Mesenchymal stem cell (in vitro differentiated cells and primary cell): Measurements from ENCODE around the gene ZNF267.
"Not testable (repeated sequence)": the region's sequence is repeated elsewhere in the genome, so short reads cannot be mapped to it uniquely, and the experiment has no call there.

Source experiments
- DNase-seq: peaks from one replicate; pipeline ENCODE4 v3.0.0-alpha.2; 2013
- H2AFZ ChIP-seq: one replicate; pipeline ENCODE4 v1.6.1; 2013; ENCODE audit warnings: low read depth, mild to moderate bottlenecking, control low read depth, inconsistent platforms, low read length, moderate library complexity
- H2AK5ac ChIP-seq: 2 replicates; pipeline ENCODE4 v1.6.1; 2013; ENCODE audit warnings: low read length, moderate library complexity, mild to moderate bottlenecking, inconsistent platforms; ENCODE audit not compliant: severe bottlenecking
- H2BK120ac ChIP-seq: one replicate; pipeline ENCODE4 v1.6.1; 2013; ENCODE audit warnings: low read depth, mild to moderate bottlenecking, inconsistent platforms, low read length, moderate library complexity
- H2BK12ac ChIP-seq, 2 experiments: one replicate each; pipeline ENCODE4 v1.6.1; 2013; ENCODE audit warnings: inconsistent platforms in 2 of 2, low read length in 2 of 2, mild to moderate bottlenecking in 2 of 2, moderate library complexity in 2 of 2, control low read depth in 1 of 2
- H2BK15ac ChIP-seq: one replicate; pipeline ENCODE4 v1.6.1; 2013; ENCODE audit warnings: mild to moderate bottlenecking, low read depth, inconsistent platforms; ENCODE audit not compliant: poor library complexity, severe bottlenecking
- H2BK5ac ChIP-seq: 2 replicates; pipeline ENCODE4 v1.6.1; 2013; ENCODE audit warnings: low read depth, mild to moderate bottlenecking, low read length, control low read depth, inconsistent platforms; ENCODE audit not compliant: poor library complexity, severe bottlenecking
- H3K14ac ChIP-seq, 2 experiments: one replicate each; pipeline ENCODE4 v1.6.1; 2013; ENCODE audit warnings: inconsistent platforms in 2 of 2, low read length in 2 of 2, control low read depth in 1 of 2, mild to moderate bottlenecking in 1 of 2, moderate library complexity in 1 of 2
- H3K18ac ChIP-seq, 2 experiments: one replicate each; pipeline ENCODE4 v1.6.1; 2013; ENCODE audit warnings: inconsistent platforms in 2 of 2, low read length in 2 of 2, control low read depth in 1 of 2, low read depth in 1 of 2, mild to moderate bottlenecking in 1 of 2
- H3K23ac ChIP-seq, 2 experiments: one replicate each; pipeline ENCODE4 v1.6.1; 2013; ENCODE audit warnings: inconsistent platforms in 2 of 2, low read length in 2 of 2, mild to moderate bottlenecking in 2 of 2, moderate library complexity in 2 of 2, control low read depth in 1 of 2
- H3K27ac ChIP-seq: 2 replicates; pipeline ENCODE4 v1.5.1; 2013; ENCODE audit warnings: mild to moderate bottlenecking, moderate library complexity, low read length, control low read depth, inconsistent platforms; ENCODE audit not compliant: poor library complexity, severe bottlenecking
- H3K27me3 ChIP-seq, 2 experiments: 2 replicates each; pipeline versions ENCODE4 v1.6.1 to v1.7.0; 2013; ENCODE audit warnings: low read length in 2 of 2, mild to moderate bottlenecking in 2 of 2, moderate library complexity in 2 of 2, control low read depth in 1 of 2, inconsistent platforms in 1 of 2; ENCODE audit not compliant: control insufficient read depth in 1 of 2, insufficient read depth in 1 of 2
- H3K36me3 ChIP-seq, 2 experiments: 2 replicates each; pipeline versions ENCODE4 v1.6.1 to v1.7.0; 2013; ENCODE audit warnings: low read length in 2 of 2, control low read depth in 1 of 2, inconsistent platforms in 1 of 2, low read depth in 1 of 2, mild to moderate bottlenecking in 1 of 2; ENCODE audit not compliant: insufficient read depth in 2 of 2, control insufficient read depth in 1 of 2
- H3K4ac ChIP-seq, 2 experiments: one replicate each; pipeline ENCODE4 v1.6.1; 2013; ENCODE audit warnings: inconsistent platforms in 2 of 2, low read length in 2 of 2, mild to moderate bottlenecking in 2 of 2, moderate library complexity in 2 of 2, control low read depth in 1 of 2, low read depth in 1 of 2
- H3K4me1 ChIP-seq: 2 replicates; pipeline ENCODE4 v1.6.1; 2013; ENCODE audit warnings: low read depth, low read length, control low read depth; ENCODE audit not compliant: control insufficient read depth, insufficient read depth
- H3K4me2 ChIP-seq: 2 replicates; pipeline ENCODE4 v1.6.1; 2013; ENCODE audit warnings: low read length, mild to moderate bottlenecking, inconsistent platforms; ENCODE audit not compliant: poor library complexity, severe bottlenecking
- H3K4me3 ChIP-seq, 2 experiments: 2 replicates each; pipeline versions ENCODE4 v1.5.1 to v1.7.0; 2013; ENCODE audit warnings: low read length in 2 of 2, mild to moderate bottlenecking in 2 of 2, control low read depth in 1 of 2, low read depth in 1 of 2; ENCODE audit not compliant: insufficient read depth in 1 of 2
- H3K79me1 ChIP-seq: replicated peaks from 2 replicates; pipeline ENCODE4 v1.6.1; 2013; ENCODE audit warnings: mild to moderate bottlenecking, control low read depth, low read length, inconsistent platforms; ENCODE audit not compliant: poor library complexity, severe bottlenecking
- H3K9ac ChIP-seq: 2 replicates; pipeline ENCODE4 v1.7.0; 2013; ENCODE audit warnings: mild to moderate bottlenecking, low read length, moderate library complexity
- H3K9me3 ChIP-seq: 2 replicates; pipeline ENCODE4 v1.7.0; 2013; ENCODE audit warnings: mild to moderate bottlenecking, low read length; ENCODE audit not compliant: control insufficient read depth
- H4K8ac ChIP-seq: one replicate; pipeline ENCODE4 v1.6.1; 2013; ENCODE audit warnings: inconsistent platforms, mild to moderate bottlenecking, low read length, moderate library complexity
- H4K91ac ChIP-seq: one replicate; pipeline ENCODE4 v1.6.1; 2013; ENCODE audit warnings: mild to moderate bottlenecking, low read length, inconsistent platforms
- WGBS: methylation state at CpG from one replicate; pipeline ENCODE4 v1.1.7; 2013; ENCODE audit warnings: mixed read lengths; 5-methylcytosine and 5-hydroxymethylcytosine counted together

Gene ZNF267

GRCh38 chr16:31888735-31889134 lies 15.1 kb downstream of the ZNF267 start:
- Histone ChIP-seq H3K36me3 (peaks cover 33 to 100% of the 10 kb centered on the region in 2 experiments), H2BK5ac (peak overlapping the region; percentile 8), H3K79me1 (peaks cover 19% of the 10 kb centered on the region), H3K18ac (no peak overlapping the region), H3K9ac (no peak overlapping the region), H3K14ac (no peak overlapping the region), H3K23ac (no peak overlapping the region), H2BK120ac (no peak overlapping the region), H4K8ac (no peak overlapping the region), H2AFZ (no peak overlapping the region), H2AK5ac (no peak overlapping the region), H4K91ac (no peak overlapping the region), H2BK15ac (no peak overlapping the region), H3K27ac (no peak overlapping the region), H3K4me3 (peak overlapping the region in 1 of 2 experiments; percentile 44), H3K4ac (no peak overlapping the region), H3K4me1 (no peaks in the 10 kb centered on the region), H3K27me3 (no peaks in the 10 kb centered on the region), H3K4me2 (no peak overlapping the region), H3K9me3 (peaks cover 99% of the 10 kb centered on the region), H2BK12ac (no peak overlapping the region)
- DNase-seq = no peak

GRCh38 chr16:31892111-31892510 lies 18.5 kb downstream of the ZNF267 start:
- WGBS = 94% methylated on average over 4 of the region's 4 CpGs

GRCh38 chr16:31893824-31894223 lies 20.2 kb downstream of the ZNF267 start:
- H3K18ac ChIP-seq = no peak overlapping the region
- H3K9ac ChIP-seq = no peak overlapping the region
- DNase-seq = no peak
- no peak overlapping the region for H3K23ac ChIP-seq
- H3K9me3 ChIP-seq = peaks cover 100% of the 10 kb centered on the region
- no peak overlapping the region for H3K4me2 ChIP-seq
- H2BK12ac ChIP-seq = no peak overlapping the region
- H3K4me1 ChIP-seq = no peaks in the 10 kb centered on the region
- H3K14ac ChIP-seq = no peak overlapping the region
- H4K91ac ChIP-seq = no peak overlapping the region
- no peak overlapping the region for H2AK5ac ChIP-seq
- H4K8ac ChIP-seq = no peak overlapping the region
- H2BK120ac ChIP-seq = no peak overlapping the region
- no peak overlapping the region for H3K4ac ChIP-seq
- peaks cover 26% of the 10 kb centered on the region for H3K79me1 ChIP-seq
- no peak overlapping the region for H2BK5ac ChIP-seq
- no peak overlapping the region for H2AFZ ChIP-seq
- peaks cover 36 to 100% of the 10 kb centered on the region in 2 experiments for H3K36me3 ChIP-seq
- no peaks in the 10 kb centered on the region for H3K27me3 ChIP-seq
- H2BK15ac ChIP-seq = no peak overlapping the region
- no peak overlapping the region for H3K27ac ChIP-seq
- peak overlapping the region in 1 of 2 experiments; percentile 38 for H3K4me3 ChIP-seq
- WGBS = 86% methylated on average over 1 of the region's 1 CpG

More at GRCh38 chr16:31892111-31892510, 18.5 kb downstream of the ZNF267 start:
- H3K27me3 ChIP-seq, H4K8ac ChIP-seq, H2BK15ac ChIP-seq, H3K9ac ChIP-seq, H3K4ac ChIP-seq, H2AFZ ChIP-seq, H2AK5ac ChIP-seq, H2BK5ac ChIP-seq, H3K18ac ChIP-seq, H3K23ac ChIP-seq, H2BK12ac ChIP-seq, H4K91ac ChIP-seq, H3K4me1 ChIP-seq, H2BK120ac ChIP-seq, DNase-seq, H3K4me2 ChIP-seq, H3K27ac ChIP-seq, H3K14ac ChIP-seq: not testable (repeated sequence)
- H3K79me1 ChIP-seq = peaks cover 26% of the 10 kb centered on the region
- H3K4me3 ChIP-seq = peak overlapping the region in 1 of 2 experiments; percentile 29
- H3K36me3 ChIP-seq = peaks cover 36 to 100% of the 10 kb centered on the region in 2 experiments
- peaks cover 100% of the 10 kb centered on the region for H3K9me3 ChIP-seq

- Histone ChIP-seq H3K18ac (no peak overlapping the region), H3K4me1 (no peaks in the 10 kb centered on the region), H3K9me3 (peaks cover 80% of the 10 kb centered on the region), H2AK5ac (no peak overlapping the region), H3K4me3 (peak overlapping the region in 1 of 2 experiments; percentile 13), H2BK15ac (no peak overlapping the region), H4K8ac (no peak overlapping the region), H2BK5ac (no peak overlapping the region), H2BK12ac (no peak overlapping the region), H3K27ac (no peak overlapping the region), H3K27me3 (no peaks in the 10 kb centered on the region), H3K4me2 (no peak overlapping the region), H3K36me3 (peaks cover 28 to 78% of the 10 kb centered on the region in 2 experiments), H2AFZ (no peak overlapping the region), H3K9ac (no peak overlapping the region), H2BK120ac (no peak overlapping the region), H3K79me1 (peaks cover 19% of the 10 kb centered on the region), H3K4ac (no peak overlapping the region), H4K91ac (no peak overlapping the region), H3K14ac (no peak overlapping the region), H3K23ac (no peak overlapping the region)
- DNase-seq = no peak
Measured at GRCh38 chr16:31897283-31897682, 23.7 kb downstream of the ZNF267 start.
